Epithelial cell of esophagus (primary cell): ENCODE data around the gene DDX20.

ENCODE experiments used
- DNase-seq: peaks from one replicate; pipeline ENCODE4 v3.0.0; 2010; ENCODE audit warnings: low read depth
- H3K4me3 ChIP-seq: 2 replicates; pipeline ENCODE4 v1.5.1; 2011; ENCODE audit warnings: mild to moderate bottlenecking, low read length, control low read depth
- CTCF ChIP-seq: IDR thresholded peaks from 2 replicates; pipeline ENCODE4 v1.5.1; 2011; ENCODE audit warnings: low read depth, mild to moderate bottlenecking, low read length, control low read depth, inconsistent platforms; ENCODE audit not compliant: insufficient read depth; ENCODE audit errors: missing control alignments

DDX20 gene

GRCh38 chr1:111742938-111743549 lies 12.7 kb upstream of the DDX20 start:
- no peak overlapping the region for H3K4me3 ChIP-seq
- no peak for DNase-seq

GRCh38 chr1:111743679-111744101 lies 12.0 kb upstream of the DDX20 start:
- no peak for TF ChIP-seq CTCF
- DNase-seq: no peak
- no peak overlapping the region for H3K4me3 ChIP-seq

More at GRCh38 chr1:111742938-111743549, 12.7 kb upstream of the DDX20 start:
- TF ChIP-seq CTCF: no peak

GRCh38 chr1:111745675-111746613 lies 9.8 kb upstream of the DDX20 start:
- peak; percentile 60 for DNase-seq
- TF ChIP-seq CTCF: no peak
- H3K4me3 ChIP-seq: no peak overlapping the region

GRCh38 chr1:111746614-111746999 lies 9.1 kb upstream of the DDX20 start:
- DNase-seq: no peak
- no peak for TF ChIP-seq CTCF
- H3K4me3 ChIP-seq: no peak overlapping the region

GRCh38 chr1:111747282-111747734 lies 8.4 kb upstream of the DDX20 start:
- peak; percentile 70 for TF ChIP-seq CTCF
- no peak overlapping the region for H3K4me3 ChIP-seq
- DNase-seq: peak; percentile 90

- DNase-seq: no peak
- no peak for TF ChIP-seq CTCF
- no peak overlapping the region for H3K4me3 ChIP-seq
Measured at GRCh38 chr1:111747947-111748346, 7.8 kb upstream of the DDX20 start.
